Measurements from ENCODE around the gene FLACC1. TPM values are rescaled to one million over a fixed set of nuclear protein-coding genes. Genes with fewer than 3 reads are reported as not detected.

The FLACC1 gene
- total RNA-seq, 1 experiment from 2014 or later = 0.26 TPM

DNA sequence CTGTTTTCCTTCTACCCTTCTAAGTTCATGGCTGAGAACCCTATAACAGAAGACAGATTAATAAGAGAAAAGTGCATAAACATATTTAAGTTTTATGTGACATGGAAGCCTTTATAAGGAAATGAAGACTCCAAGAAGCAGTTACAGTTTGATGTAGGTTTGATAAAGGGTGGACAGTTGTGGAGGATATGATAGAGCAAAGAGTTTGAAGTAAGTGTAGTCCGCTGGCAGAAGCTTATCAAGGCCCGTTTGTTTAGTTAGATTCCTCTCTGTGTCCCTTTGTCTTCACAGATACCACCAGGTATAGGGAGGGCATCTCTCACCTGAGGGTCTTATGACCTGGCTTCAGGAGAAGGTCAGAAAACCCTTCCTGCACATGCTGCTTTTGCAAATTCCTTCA lies 107.3 kb downstream of the FLACC1 start:
- H3K9me2 ChIP-seq (replicated peaks; ENCODE audit: low read length) = no peaks in the 10 kb centered on the region
- CTCF ChIA-PET = no interaction called here
- no peak for DNase-seq
- no peak overlapping the region for H3K4me3 ChIP-seq (ENCODE audit: low read length)
- no peak overlapping the region for H2AFZ ChIP-seq (ENCODE audit: low read length)
- no peaks in the 10 kb centered on the region for H3K27me3 ChIP-seq (ENCODE audit: low read length)
- no peak overlapping the region for H3K27ac ChIP-seq (ENCODE audit: low read length)
- H4K20me1 ChIP-seq (ENCODE audit: low read length) = no peaks in the 10 kb centered on the region
- POLR2A ChIA-PET (ENCODE audit: unreplicated experiment) = no interaction called here
- H3K9ac ChIP-seq (ENCODE audit: low read length) = no peak overlapping the region
- no peaks in the 10 kb centered on the region for H3K36me3 ChIP-seq (ENCODE audit: low read depth, low read length)
- H3K9me3 ChIP-seq (ENCODE audit: low read length) = no peaks in the 10 kb centered on the region
- intact Hi-C loops (cut with micrococcal nuclease) = no loop called here
- H3K4me1 ChIP-seq (ENCODE audit: insufficient read depth, low read length) = no peaks in the 10 kb centered on the region
- TF ChIP-seq EZH2 (IDR thresholded peaks at IDR 0.05; ENCODE audit: low read length, unreplicated experiment) = no peak
- TF ChIP-seq, protein P1, sequence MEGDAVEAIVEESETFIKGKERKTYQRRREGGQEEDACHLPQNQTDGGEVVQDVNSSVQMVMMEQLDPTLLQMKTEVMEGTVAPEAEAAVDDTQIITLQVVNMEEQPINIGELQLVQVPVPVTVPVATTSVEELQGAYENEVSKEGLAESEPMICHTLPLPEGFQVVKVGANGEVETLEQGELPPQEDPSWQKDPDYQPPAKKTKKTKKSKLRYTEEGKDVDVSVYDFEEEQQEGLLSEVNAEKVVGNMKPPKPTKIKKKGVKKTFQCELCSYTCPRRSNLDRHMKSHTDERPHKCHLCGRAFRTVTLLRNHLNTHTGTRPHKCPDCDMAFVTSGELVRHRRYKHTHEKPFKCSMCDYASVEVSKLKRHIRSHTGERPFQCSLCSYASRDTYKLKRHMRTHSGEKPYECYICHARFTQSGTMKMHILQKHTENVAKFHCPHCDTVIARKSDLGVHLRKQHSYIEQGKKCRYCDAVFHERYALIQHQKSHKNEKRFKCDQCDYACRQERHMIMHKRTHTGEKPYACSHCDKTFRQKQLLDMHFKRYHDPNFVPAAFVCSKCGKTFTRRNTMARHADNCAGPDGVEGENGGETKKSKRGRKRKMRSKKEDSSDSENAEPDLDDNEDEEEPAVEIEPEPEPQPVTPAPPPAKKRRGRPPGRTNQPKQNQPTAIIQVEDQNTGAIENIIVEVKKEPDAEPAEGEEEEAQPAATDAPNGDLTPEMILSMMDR (conservative IDR thresholded peaks at IDR 0.05; ENCODE audit: low read depth, low read length) = no peak
- no peak for TF ChIP-seq EZH2phosphoT487 (IDR thresholded peaks at IDR 0.05; ENCODE audit: borderline replicate concordance, low read length)
- H3K79me2 ChIP-seq (ENCODE audit: low read length) = no peaks in the 10 kb centered on the region
- no peak for ATAC-seq
- no TSS peak for BruUV-seq (replicated peaks)
- H3F3A ChIP-seq (ENCODE audit: low read length, unreplicated experiment) = no peaks in the 10 kb centered on the region
- H3K4me2 ChIP-seq (ENCODE audit: low read length) = no peak overlapping the region

GRCh38 chr2:201248288-201248844 lies 108.8 kb downstream of the FLACC1 start:
- BruUV-seq (replicated peaks) = no TSS peak
- Histone ChIP-seq H3K4me1 (ENCODE audit: insufficient read depth, low read length) (no peaks in the 10 kb centered on the region), H3K36me3 (ENCODE audit: low read depth, low read length) (no peaks in the 10 kb centered on the region), H3K9me2 (replicated peaks; ENCODE audit: low read length) (no peaks in the 10 kb centered on the region), H2AFZ (ENCODE audit: low read length) (no peak overlapping the region), H3K9me3 (ENCODE audit: low read length) (no peaks in the 10 kb centered on the region), H4K20me1 (ENCODE audit: low read length) (no peaks in the 10 kb centered on the region), H3F3A (ENCODE audit: low read length, unreplicated experiment) (no peaks in the 10 kb centered on the region), H3K4me2 (ENCODE audit: low read length) (no peak overlapping the region), H3K79me2 (ENCODE audit: low read length) (no peaks in the 10 kb centered on the region), H3K27me3 (ENCODE audit: low read length) (no peaks in the 10 kb centered on the region), H3K4me3 (ENCODE audit: low read length) (no peak overlapping the region), H3K9ac (ENCODE audit: low read length) (no peak overlapping the region), H3K27ac (ENCODE audit: low read length) (no peak overlapping the region)
- ChIA-PET POLR2A (ENCODE audit: unreplicated experiment) (no interaction called here), CTCF (no interaction called here)
- TF ChIP-seq EZH2 (IDR thresholded peaks at IDR 0.05; ENCODE audit: low read length, unreplicated experiment) (no peak), EZH2phosphoT487 (IDR thresholded peaks at IDR 0.05; ENCODE audit: borderline replicate concordance, low read length) (no peak)
- TF ChIP-seq, protein P1 (conservative IDR thresholded peaks at IDR 0.05; ENCODE audit: low read depth, low read length) = no peak
- intact Hi-C loops (cut with micrococcal nuclease) = no loop called here
- DNase-seq = no peak
- no peak for ATAC-seq

DNA sequence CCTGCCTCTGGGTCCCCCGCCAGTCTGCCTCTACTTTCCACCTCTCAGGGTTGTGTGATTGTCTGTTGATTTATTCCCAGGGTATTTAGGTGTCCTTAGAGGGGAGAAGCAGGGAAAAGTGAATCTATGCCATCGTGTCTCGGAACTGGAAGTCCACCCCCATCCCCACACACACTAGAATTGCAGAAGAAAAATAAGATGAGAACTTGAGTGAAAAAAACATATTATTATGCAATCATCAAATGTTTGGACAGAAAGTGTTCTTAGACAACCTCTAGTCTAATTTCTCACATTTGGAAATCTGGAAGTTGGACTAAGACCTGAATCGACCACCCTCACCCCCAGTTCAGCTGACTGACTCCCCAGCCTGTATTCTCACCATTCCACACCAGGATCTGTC lies 110.9 kb downstream of the FLACC1 start:
- Histone ChIP-seq H3K9ac (ENCODE audit: low read length) (no peak overlapping the region), H3F3A (ENCODE audit: low read length, unreplicated experiment) (no peaks in the 10 kb centered on the region), H3K4me2 (ENCODE audit: low read length) (no peak overlapping the region), H2AFZ (ENCODE audit: low read length) (no peak overlapping the region), H3K9me3 (ENCODE audit: low read length) (no peaks in the 10 kb centered on the region), H3K4me1 (ENCODE audit: insufficient read depth, low read length) (no peaks in the 10 kb centered on the region), H3K36me3 (ENCODE audit: low read depth, low read length) (no peaks in the 10 kb centered on the region), H3K27me3 (ENCODE audit: low read length) (no peaks in the 10 kb centered on the region), H3K4me3 (ENCODE audit: low read length) (no peak overlapping the region), H3K9me2 (replicated peaks; ENCODE audit: low read length) (no peaks in the 10 kb centered on the region), H4K20me1 (ENCODE audit: low read length) (no peaks in the 10 kb centered on the region), H3K79me2 (ENCODE audit: low read length) (no peaks in the 10 kb centered on the region), H3K27ac (ENCODE audit: low read length) (no peak overlapping the region)
- BruUV-seq (replicated peaks) = no TSS peak
- POLR2A ChIA-PET (ENCODE audit: unreplicated experiment) = no interaction called here
- CTCF ChIA-PET = no interaction called here
- TF ChIP-seq, protein P1 (conservative IDR thresholded peaks at IDR 0.05; ENCODE audit: low read depth, low read length) = no peak
- no peak for TF ChIP-seq EZH2 (IDR thresholded peaks at IDR 0.05; ENCODE audit: low read length, unreplicated experiment)
- TF ChIP-seq EZH2phosphoT487 (IDR thresholded peaks at IDR 0.05; ENCODE audit: borderline replicate concordance, low read length) = no peak
- ATAC-seq (no peak), DNase-seq (no peak)
- intact Hi-C loops (cut with micrococcal nuclease) = no loop called here
